ENCODE results near the gene REG4.

GRCh38 chr1:119778359-119778758, 32.9 kb downstream of the REG4 start:
- no peak for TF ChIP-seq CTCF (IDR thresholded peaks at IDR 0.05; ENCODE audit: low read depth, low read length)
- no peak for TF ChIP-seq POLR2A (IDR thresholded peaks at IDR 0.05; ENCODE audit: extremely low read depth, insufficient read length)
- no peak for TF ChIP-seq MYC (IDR thresholded peaks at IDR 0.05; ENCODE audit: low read depth, low read length)
- no peak for TF ChIP-seq MAX (IDR thresholded peaks at IDR 0.05; ENCODE audit: low read depth, low read length)

All from NB4 (cell line).